ENCODE results near the gene RREB1. TPM values are rescaled to one million over a fixed set of nuclear protein-coding genes. Genes with fewer than 3 reads are reported as not detected.

The RREB1 gene
- total RNA-seq, 1 donor from 2014 or later = 20.6 TPM

GRCh38 chr6:7166410-7167293 is 58.9 kb downstream of the RREB1 start:
- no peak for DNase-seq

GRCh38 chr6:7169296-7169721 is 61.5 kb downstream of the RREB1 start:
- DNase-seq = peak; percentile 32

GRCh38 chr6:7170117-7170732 is 62.5 kb downstream of the RREB1 start:
- DNase-seq = no peak

GRCh38 chr6:7171119-7171518 is 63.4 kb downstream of the RREB1 start:
- DNase-seq = no peak

- DNase-seq = no peak
These were observed 64.0 kb downstream of the RREB1 start for GRCh38 chr6:7171733-7172132.

- peak; percentile 72 for DNase-seq
These were observed 64.9 kb downstream of the RREB1 start for GRCh38 chr6:7172649-7173048.

- no peak for DNase-seq
These were observed 66.2 kb downstream of the RREB1 start for GRCh38 chr6:7173843-7174503.

- DNase-seq = no peak
These were observed 67.7 kb downstream of the RREB1 start for GRCh38 chr6:7175462-7175861.

GRCh38 chr6:7176208-7176607 is 68.4 kb downstream of the RREB1 start:
- no peak for DNase-seq

- no peak for DNase-seq
These were observed 70.5 kb downstream of the RREB1 start for GRCh38 chr6:7178280-7178679.

GRCh38 chr6:7180751-7181150 is 73.0 kb downstream of the RREB1 start:
- no peak for DNase-seq

- DNase-seq = no peak
These were observed 75.9 kb downstream of the RREB1 start for GRCh38 chr6:7183707-7184106.

- DNase-seq = no peak
These were observed 76.7 kb downstream of the RREB1 start for GRCh38 chr6:7184502-7184901.

GRCh38 chr6:7185561-7185960 is 77.8 kb downstream of the RREB1 start:
- no peak for DNase-seq

- DNase-seq = no peak
These were observed 80.7 kb downstream of the RREB1 start for GRCh38 chr6:7188492-7188891.

GRCh38 chr6:7189101-7189758 is 81.5 kb downstream of the RREB1 start:
- DNase-seq = no peak

GRCh38 chr6:7190791-7191190 is 83.0 kb downstream of the RREB1 start:
- DNase-seq = no peak

GRCh38 chr6:7193122-7193521 is 85.4 kb downstream of the RREB1 start:
- DNase-seq = no peak

GRCh38 chr6:7194657-7195056 is 86.9 kb downstream of the RREB1 start:
- no peak for DNase-seq

- DNase-seq = no peak
These were observed 87.7 kb downstream of the RREB1 start for GRCh38 chr6:7195339-7196018.

- DNase-seq = no peak
These were observed 88.2 kb downstream of the RREB1 start for GRCh38 chr6:7196019-7196402.

GRCh38 chr6:7196685-7197283 is 89.0 kb downstream of the RREB1 start:
- DNase-seq = no peak
